GM10266 (cell line): ENCODE measurements around the gene PRRC1.
"Not testable (repeated sequence)": the region's sequence is repeated elsewhere in the genome, so short reads cannot be mapped to it uniquely, and the experiment has no call there.

Experiments
- DNase-seq: peaks from one replicate; pipeline ENCODE4 v3.0.0; 2012; ENCODE audit errors: extremely low spot score
- CTCF ChIP-seq: IDR thresholded peaks from 2 replicates; pipeline ENCODE4 v1.5.1; 2012; ENCODE audit warnings: mild to moderate bottlenecking, low read depth; ENCODE audit not compliant: control insufficient read depth, insufficient read depth; ENCODE audit errors: missing control alignments

Gene PRRC1

GRCh38 chr5:127518319-127518621 lies 830 bp downstream of the PRRC1 start:
- DNase-seq, result no peak
- TF ChIP-seq CTCF, result no peak

- TF ChIP-seq CTCF, result no peak
- no peak for DNase-seq
These were observed 2.1 kb downstream of the PRRC1 start for GRCh38 chr5:127519527-127519926.

- no peak for TF ChIP-seq CTCF
- DNase-seq, result no peak
These were observed 3.8 kb downstream of the PRRC1 start for GRCh38 chr5:127521138-127521770.

- TF ChIP-seq CTCF, result no peak
- DNase-seq, result no peak
These were observed 7.7 kb downstream of the PRRC1 start for GRCh38 chr5:127525181-127525580.

GRCh38 chr5:127529904-127530682 lies 12.7 kb downstream of the PRRC1 start:
- DNase-seq, result no peak
- no peak for TF ChIP-seq CTCF

GRCh38 chr5:127536687-127537086 lies 19.2 kb downstream of the PRRC1 start:
- no peak for DNase-seq
- TF ChIP-seq CTCF, result no peak

- not testable (repeated sequence) for DNase-seq
These were observed 23.1 kb downstream of the PRRC1 start for GRCh38 chr5:127540553-127540952.

GRCh38 chr5:127545249-127545648 lies 27.8 kb downstream of the PRRC1 start:
- DNase-seq, result not testable (repeated sequence)
